Adrenal gland (tissue), 5 donors: ENCODE data around the gene PRH2.

ENCODE experiments used
- CTCF ChIP-seq, 6 experiments: fragments of 450-650 bp in 4 of 6; fragments of 200-600 bp in 2 of 6; sonication (generic) in 1 of 6; IDR thresholded peaks; 1 replicate in 5 of 6; 2 replicates in 1 of 6; pipeline versions ENCODE4 v1.5.1 to v1.8.0; 2016 to 2021; ENCODE audit warnings: antibody characterized with exemption in 6 of 6, mild to moderate bottlenecking in 2 of 6, moderate library complexity in 1 of 6
- POLR2A ChIP-seq, 2 donors: fragments of 450-650 bp; IDR thresholded peaks; one replicate each; pipeline ENCODE4 v1.6.1; 2017; ENCODE audit warnings: antibody characterized with exemption in 2 of 2, mild to moderate bottlenecking in 2 of 2, moderate library complexity in 1 of 2
- donor health status: DM: no; HTN: no; CAD: no.

GRCh38 chr12:10900530-10900929, 28.5 kb upstream of the PRH2 start:
- TF ChIP-seq CTCF (IDR thresholded peaks at IDR 0.05) (no peak), POLR2A (IDR thresholded peaks at IDR 0.05) (no peak)
